ENCODE data around the gene KCTD16.
A peak's percentile ranks its signal among the peaks of the same experiment; 100 is the strongest.

Gene KCTD16

GRCh38 chr5:144170276-144171024, at the start of gene KCTD16, which contains the start of gene YIPF5:
KCTD16 (plus strand) TSS chr5:144170873.
YIPF5 (minus strand) TSS chr5:144170659; CDS start chr5:144169955, 704 bp downstream.
- peak; percentile 94 for DNase-seq

- no peak for DNase-seq
These were observed 49.1 kb upstream of the KCTD16 start for GRCh38 chr5:144121577-144121976.

GRCh38 chr5:144122081-144122480, 48.6 kb upstream of the KCTD16 start:
- DNase-seq: no peak

- no peak for DNase-seq
These were observed 48.0 kb upstream of the KCTD16 start for GRCh38 chr5:144122641-144123040.

DNA sequence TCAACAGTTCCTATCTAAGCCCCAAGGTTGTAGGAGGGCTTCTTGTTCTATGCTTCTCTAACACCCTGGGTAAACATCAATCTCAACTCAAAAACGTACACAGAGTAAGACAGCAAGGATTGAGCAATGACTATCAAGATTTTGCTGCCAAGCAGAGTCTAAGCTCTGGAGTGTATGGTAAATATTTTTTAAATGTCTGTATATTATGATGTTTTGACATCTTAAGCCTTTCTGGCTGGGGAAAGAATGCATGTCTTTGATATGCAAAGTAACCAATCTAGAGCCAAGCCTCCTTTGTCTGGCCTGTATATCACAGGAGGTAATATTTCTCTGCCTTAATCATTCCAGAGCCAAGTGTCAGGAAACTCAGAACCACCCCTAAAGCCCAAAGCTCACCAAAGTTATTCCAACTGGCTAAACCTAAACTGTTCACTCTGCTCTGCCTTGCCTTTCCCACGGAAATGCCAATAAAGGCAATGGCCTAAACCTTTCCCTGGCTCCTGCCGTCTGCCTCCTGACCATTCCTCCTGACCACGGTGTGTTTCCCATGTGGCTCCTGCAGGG, 45.4 kb upstream of the KCTD16 start:
- DNase-seq: no peak

DNA sequence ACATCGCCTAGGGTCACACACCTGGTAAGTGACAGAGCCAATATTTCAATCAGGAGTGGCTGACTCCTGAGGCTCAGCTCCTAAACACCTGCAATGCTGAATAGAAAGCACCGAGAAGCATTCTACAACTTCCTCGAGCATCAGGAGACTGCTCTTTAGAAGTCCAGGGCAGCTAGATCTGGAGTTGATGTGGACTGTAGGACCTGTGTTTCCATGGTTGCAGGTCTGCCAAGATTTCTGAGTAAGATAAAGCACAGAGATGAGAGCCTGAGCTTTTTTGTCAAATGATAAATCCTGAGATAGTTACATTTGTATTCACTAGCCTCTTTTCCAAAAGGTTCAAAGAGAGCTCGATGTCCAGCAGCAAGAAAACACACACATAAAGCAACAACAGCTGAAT, 44.0 kb upstream of the KCTD16 start:
- no peak for DNase-seq

- DNase-seq: no peak
These were observed 41.8 kb upstream of the KCTD16 start for GRCh38 chr5:144128844-144129243.

DNA sequence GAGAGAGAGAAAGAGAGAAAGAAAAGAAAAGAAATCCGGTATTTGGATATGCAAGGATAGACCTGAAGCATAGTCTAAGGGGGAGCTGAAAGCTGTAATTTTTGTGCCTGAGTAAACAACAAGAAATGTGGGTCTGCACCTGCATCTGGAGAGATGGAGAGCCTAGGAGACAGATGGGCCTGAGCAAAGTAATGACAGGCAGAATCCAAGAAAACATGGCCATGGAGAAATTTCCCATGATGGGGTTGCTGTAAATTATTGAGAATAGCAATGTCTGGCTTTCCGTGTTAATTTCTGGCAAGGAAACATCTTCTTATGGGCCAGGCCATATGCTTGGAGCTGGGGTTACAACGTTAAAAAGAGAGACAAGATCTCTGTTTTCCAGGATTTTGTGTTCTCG, 40.4 kb upstream of the KCTD16 start:
- no peak for DNase-seq

DNA sequence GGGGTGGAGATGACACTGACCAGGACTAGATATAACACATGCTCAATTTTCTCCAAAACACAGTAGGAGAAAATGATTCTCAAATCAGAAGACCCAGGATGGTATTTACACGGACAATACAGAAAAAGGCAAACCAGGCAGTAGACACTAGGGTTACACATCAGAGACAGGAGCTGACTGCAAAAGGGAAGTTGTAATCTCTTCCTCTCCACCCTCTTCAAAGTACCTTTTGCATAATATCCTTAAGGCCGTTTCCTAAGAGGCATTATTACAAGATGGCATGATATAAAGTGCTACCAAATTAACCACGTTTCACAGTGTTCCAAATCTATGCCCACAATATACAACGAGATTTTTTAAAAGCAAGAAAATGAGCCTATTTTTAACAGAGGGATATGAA, 39.4 kb upstream of the KCTD16 start:
- DNase-seq: no peak

GRCh38 chr5:144133050-144133633, 37.5 kb upstream of the KCTD16 start:
- no peak for DNase-seq

- peak; percentile 19 for DNase-seq
These were observed 36.4 kb upstream of the KCTD16 start for GRCh38 chr5:144134194-144134826.

DNA sequence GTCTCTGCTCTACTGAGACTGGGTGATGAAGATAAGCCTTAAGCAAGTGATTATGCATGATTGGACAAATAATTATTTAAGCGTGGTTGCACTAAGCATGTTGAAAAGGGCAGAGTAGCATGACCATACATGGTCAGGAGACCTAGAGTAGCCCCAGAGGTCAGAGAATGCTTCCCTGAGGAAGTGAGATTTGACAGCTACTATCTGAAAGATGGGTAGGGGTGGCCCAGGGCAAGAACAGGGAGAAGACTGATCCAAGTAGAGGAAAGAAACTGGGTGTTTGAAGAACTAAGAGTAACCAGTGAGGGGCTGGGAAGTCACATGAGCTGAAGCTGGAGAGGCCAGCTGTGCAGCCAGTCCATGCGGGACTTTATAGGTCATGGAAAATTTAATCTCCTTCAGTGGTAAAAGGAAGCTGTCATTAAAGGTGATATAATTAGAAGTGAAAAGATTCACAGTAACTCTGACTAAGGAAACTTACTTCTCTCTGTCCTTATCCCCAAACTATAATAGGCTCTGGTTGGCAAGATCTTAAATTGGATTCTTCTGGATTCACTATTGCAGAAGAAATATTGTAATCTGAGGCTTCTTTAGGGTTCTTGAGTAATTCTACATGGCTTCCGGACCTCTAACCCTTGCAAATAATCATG, 35.4 kb upstream of the KCTD16 start:
- no peak for DNase-seq

GRCh38 chr5:144139586-144139985, 31.1 kb upstream of the KCTD16 start:
- no peak for DNase-seq

- no peak for DNase-seq
These were observed 29.1 kb upstream of the KCTD16 start for GRCh38 chr5:144141585-144141984.

DNA sequence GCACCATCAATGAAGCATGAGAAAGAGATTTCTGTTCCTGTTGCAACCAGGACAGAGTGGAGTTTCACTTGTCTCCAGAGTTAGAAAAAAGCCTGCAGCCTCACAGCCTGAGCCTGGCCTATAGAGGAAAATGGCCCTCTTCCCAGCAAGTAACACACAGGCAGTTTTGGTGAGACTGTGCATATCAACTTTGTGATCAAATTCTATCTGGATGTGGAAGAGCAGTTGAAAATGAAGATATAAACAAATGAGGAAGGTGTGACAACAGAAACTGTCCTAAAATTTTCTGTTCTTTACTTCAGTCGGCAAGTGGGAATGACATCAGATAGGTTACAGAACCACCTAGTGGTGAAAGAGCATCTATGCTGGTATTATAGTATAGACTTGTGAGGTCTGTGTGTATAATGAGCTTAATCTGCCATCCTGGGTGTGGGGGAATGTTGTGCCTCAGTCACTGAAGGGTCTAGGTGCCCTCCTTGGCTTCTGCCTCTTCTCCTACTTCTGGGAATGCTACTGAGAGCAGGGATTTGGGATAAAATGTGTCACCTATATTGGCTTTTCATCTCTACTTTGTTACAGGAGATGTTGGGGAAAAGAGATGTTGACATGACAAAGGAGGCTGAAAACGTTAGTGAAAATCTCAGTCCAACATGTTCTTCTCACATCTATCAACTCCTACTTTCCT, 28.4 kb upstream of the KCTD16 start:
- peak; percentile 66 for DNase-seq

- DNase-seq: no peak
These were observed 27.9 kb upstream of the KCTD16 start for GRCh38 chr5:144142824-144143162.

- DNase-seq: no peak
These were observed 27.0 kb upstream of the KCTD16 start for GRCh38 chr5:144143625-144144024.

GRCh38 chr5:144144956-144145751, 25.5 kb upstream of the KCTD16 start:
- DNase-seq: no peak

DNA sequence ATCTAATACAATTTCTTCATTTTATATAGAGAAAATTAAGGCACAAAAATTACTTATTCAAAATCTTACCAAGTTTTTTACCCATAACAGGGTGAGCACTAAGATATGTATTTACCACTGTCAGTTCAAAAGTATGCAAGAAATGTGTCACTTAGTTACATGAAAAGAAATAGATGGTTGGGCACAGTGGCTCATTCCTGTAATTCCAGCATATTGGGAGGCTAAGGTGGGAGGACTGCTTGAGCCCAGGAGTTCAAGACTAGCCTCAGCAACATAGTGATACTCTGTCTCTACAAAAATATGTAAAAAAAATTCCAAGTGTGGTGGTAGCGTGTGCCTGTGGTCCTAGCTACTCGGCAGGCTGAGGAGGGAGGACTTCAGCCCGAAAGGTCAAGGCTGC, 19.6 kb upstream of the KCTD16 start:
- DNase-seq: no peak

DNA sequence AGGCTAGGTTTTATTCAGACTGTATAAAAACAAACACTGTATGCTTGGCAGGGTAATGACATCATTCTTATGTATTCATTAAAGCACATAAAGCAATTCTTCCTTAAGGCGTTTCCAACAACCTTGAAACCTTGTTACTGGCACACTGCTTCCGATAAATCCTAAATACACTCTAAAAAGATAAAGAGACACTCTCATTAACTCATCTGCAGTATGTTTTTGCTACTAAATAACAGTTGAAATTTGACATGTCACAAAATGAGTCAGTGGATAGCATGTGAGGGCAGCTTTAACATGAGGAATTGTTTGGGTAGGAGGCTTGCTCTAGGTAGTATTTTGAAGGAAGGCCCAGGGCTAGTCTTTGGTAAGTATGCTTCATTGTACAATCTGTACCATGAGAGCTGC, 13.9 kb upstream of the KCTD16 start:
- no peak for DNase-seq

GRCh38 chr5:144162686-144163085, 8.0 kb upstream of the KCTD16 start:
- no peak for DNase-seq

DNA sequence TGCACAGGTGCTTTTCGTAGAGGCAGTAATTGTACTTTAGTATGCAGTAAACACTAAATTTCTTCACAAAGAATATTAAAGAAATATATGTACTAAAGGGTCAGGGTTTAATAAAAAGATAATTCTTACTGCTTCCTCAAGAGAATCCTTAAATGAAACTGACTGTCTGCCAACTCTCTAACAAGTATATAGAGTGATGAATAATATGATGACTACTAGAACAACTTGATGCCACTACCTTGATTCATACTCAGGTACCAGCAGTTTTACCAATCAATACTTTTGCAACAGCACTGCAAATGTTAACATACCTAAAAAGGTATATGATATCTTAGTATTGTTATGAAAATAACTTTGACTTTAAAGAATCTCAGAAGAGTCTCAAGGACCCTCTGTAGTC, 4.0 kb upstream of the KCTD16 start:
- no peak for DNase-seq

Data from NCI-H1694 (cell line).